NK-92 (cell line): ENCODE results near the gene MYO7A.

Experiments used
- DNase-seq: peaks from one replicate; lab custom pipeline; 2025; ENCODE audit not compliant: unreplicated experiment; lab: John Stamatoyannopoulos, UW

The MYO7A gene

DNA sequence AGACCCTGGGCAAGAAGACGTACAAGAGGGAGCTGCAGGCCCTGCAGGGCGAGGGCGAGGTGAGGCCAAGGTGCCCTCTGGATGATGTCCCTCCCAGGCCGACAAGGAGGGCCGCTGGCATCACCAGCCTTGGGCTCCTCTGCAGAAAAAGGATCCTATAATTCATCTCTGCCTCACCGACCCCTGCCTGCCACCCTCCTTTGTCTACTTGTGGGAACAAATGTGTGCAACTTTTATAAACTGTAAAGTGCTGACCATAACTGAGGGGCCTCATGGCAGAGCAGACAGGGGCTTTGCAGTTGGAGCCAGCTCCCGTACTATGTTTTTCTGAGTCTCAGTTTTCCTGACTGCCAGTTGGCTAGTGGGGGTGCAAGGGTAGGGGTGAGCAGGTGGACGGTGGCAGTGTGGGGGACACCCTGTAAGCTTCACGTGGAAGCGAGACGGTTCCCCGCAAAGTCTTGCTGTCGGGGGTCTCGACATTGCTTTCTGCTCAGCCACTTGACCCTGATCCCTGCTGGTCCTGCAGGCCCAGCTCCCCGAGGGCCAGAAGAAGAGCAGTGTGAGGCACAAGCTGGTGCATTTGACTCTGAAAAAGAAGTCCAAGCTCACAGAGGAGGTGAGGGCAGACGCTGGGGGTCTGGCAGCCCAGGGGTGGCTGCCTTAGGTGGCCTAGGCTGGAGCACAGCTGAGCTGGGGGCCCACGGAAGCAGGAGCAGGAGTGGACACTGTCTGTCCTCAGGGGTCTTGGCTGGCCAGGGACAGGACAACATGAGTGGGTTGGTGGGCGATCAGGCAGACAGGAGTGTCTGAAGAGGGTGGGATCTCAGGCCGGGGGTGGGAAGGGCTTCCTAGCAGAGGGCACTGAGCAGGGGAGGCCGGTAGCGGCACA, 54.7 kb downstream of the MYO7A start:
- no peak for DNase-seq

GRCh38 chr11:77183431-77183984, 55.5 kb downstream of the MYO7A start:
- DNase-seq, result no peak

DNA sequence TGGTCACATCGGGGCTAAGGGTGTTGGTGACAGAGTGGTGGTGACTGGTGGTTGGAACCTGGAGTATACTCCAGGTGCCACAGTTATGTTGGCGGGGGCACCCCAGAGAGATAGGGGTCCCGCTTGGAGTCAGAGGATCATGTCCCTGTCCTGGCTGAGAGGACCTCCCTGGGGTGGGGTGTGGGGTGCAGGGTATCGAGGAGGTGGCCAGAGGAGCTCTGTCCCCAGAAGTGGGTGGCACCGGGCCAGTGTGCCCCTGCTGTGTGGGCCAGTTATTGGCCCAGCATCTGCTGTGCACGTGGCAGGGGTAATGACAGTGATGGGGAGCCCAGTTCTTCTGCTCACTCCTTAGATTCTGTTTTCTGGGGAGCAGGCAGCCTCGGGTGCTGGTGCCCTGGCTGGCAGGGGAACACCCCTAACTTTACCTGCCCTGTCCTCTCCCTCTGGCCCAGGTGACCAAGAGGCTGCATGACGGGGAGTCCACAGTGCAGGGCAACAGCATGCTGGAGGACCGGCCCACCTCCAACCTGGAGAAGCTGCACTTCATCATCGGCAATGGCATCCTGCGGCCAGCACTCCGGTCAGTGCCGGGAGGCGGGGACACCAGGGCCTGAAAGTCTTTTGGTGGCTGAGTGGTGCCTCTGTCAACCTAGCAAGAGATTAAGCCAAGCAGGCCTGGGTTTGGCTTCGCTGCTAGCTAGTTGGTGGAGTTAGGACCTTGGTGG, 56.3 kb downstream of the MYO7A start:
- DNase-seq, result no peak

DNA sequence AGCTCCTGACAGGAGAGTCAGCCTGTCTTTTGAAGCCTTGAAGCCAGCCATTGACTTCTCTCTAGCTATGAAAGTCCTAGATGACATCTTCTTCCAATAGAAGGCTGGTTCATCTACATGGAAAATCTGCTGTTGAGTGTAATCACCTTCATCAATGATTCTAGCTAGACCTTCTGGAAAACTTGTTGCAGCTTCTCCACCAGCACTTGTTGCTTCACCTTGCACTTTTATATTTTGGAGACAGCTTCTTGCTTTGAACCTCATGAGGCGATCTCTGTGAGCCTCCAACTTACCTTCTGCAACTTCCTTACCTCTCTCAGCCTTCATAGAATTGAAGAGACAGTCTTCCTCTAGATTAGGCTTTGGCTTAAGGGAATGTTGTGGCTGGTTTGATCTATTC, 58.3 kb downstream of the MYO7A start:
- DNase-seq, result no peak

DNA sequence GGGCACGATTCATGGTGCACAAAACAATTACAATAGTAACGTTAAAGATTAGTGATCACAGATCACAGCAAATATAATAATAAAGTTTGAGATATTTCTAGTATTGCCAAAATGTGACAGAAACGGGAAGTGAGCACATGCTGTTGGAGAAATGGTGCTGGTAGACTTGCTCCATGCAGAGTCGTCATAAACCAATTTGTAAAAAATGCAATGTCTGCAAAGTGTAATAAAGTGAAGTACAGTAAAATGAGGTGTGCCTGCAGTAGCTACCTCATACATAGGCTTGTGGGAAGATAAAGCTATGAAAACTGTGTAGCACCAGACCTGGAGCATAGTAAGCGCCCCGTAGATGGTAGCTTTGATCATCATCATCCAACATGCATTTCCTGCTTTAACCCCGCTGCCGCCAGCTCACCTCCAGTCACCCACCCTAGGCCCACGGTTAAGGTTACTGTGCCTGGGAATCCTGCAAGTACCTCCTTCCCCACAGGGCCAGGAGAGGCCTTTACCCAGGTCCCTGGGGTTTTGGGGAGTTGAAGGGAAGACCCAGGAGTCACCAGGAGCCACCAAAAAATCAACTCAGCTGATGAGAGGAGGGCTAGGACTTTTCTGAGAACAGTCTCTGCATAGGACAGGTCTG, 59.2 kb downstream of the MYO7A start:
- no peak for DNase-seq

- DNase-seq, result no peak
These were observed 60.0 kb downstream of the MYO7A start for GRCh38 chr11:77187776-77188632.

- DNase-seq, result no peak
These were observed 60.8 kb downstream of the MYO7A start for GRCh38 chr11:77188633-77189491.

- DNase-seq, result no peak
These were observed 61.7 kb downstream of the MYO7A start for GRCh38 chr11:77189588-77190210.

DNA sequence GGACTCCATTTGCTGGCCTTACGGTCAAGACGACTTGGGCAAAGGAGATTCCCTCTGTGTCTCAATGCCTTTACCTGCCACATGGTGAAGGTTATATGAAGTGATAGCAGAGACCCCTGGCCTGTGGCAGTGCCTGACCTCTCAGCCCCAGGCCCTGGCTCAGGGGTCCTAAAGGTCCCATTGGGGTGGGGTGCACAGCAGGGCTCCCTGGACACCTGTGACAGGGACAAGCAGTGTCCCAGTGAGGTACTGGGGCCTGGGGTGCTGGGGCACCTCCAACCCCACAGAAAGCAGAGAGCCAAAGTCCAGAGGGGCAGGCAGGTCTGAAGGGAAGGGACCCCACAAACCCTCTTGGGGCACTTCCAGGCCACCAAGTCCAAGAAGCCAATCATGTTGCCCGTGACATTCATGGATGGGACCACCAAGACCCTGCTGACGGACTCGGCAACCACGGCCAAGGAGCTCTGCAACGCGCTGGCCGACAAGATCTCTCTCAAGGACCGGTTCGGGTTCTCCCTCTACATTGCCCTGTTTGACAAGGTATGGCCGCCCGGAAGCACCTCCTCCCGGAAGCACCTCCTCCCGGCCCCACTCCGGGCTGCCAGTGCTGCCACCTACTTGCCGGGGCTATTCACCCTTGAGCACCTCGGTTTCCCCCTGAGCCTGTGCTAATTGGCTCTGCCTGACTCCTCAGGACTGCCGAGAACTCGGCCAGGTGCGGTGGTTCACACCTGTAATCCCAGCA, 62.5 kb downstream of the MYO7A start:
- no peak for DNase-seq

- DNase-seq, result no peak
These were observed 63.4 kb downstream of the MYO7A start for GRCh38 chr11:77191429-77191822.

GRCh38 chr11:77191823-77192495, 63.9 kb downstream of the MYO7A start:
- DNase-seq, result no peak

- DNase-seq, result no peak
These were observed 65.1 kb downstream of the MYO7A start for GRCh38 chr11:77193167-77193566.

GRCh38 chr11:77193911-77194830, 66.1 kb downstream of the MYO7A start:
- DNase-seq, result no peak

GRCh38 chr11:77195071-77195755, 67.2 kb downstream of the MYO7A start:
- DNase-seq, result no peak

GRCh38 chr11:77196961-77197360, 68.9 kb downstream of the MYO7A start:
- DNase-seq, result no peak

GRCh38 chr11:77197626-77198320, 69.7 kb downstream of the MYO7A start:
- no peak for DNase-seq
